Adipocyte (in vitro differentiated cells): ENCODE measurements around the gene FAM222B.
"Not testable (repeated sequence)": the region's sequence is repeated elsewhere in the genome, so short reads cannot be mapped to it uniquely, and the experiment has no call there.

Experiments
- DNase-seq: peaks from one replicate; pipeline ENCODE4 v3.0.0-alpha.2; 2015; ENCODE audit warnings: low read depth
- H3K27me3 ChIP-seq: replicated peaks from 2 replicates; pipeline ENCODE4 v1.7.0; 2013; ENCODE audit warnings: mild to moderate bottlenecking, low read length, moderate library complexity; ENCODE audit not compliant: control insufficient read depth, insufficient read depth
- H3K36me3 ChIP-seq: 2 replicates; pipeline ENCODE4 v1.7.0; 2013; ENCODE audit warnings: low read length, mild to moderate bottlenecking, moderate library complexity; ENCODE audit not compliant: control insufficient read depth, insufficient read depth, severe bottlenecking
- H3K4me1 ChIP-seq: 2 replicates; pipeline ENCODE4 v1.7.0; 2013; ENCODE audit warnings: mild to moderate bottlenecking, low read length, moderate library complexity; ENCODE audit not compliant: control insufficient read depth, insufficient read depth
- H3K4me3 ChIP-seq: 2 replicates; pipeline ENCODE4 v1.7.0; 2013; ENCODE audit warnings: mild to moderate bottlenecking, low read length, moderate library complexity
- H3K9ac ChIP-seq: 2 replicates; pipeline ENCODE4 v1.7.0; 2013; ENCODE audit warnings: mild to moderate bottlenecking, low read length, moderate library complexity
- H3K9me3 ChIP-seq: 2 replicates; pipeline ENCODE4 v1.7.0; 2013; ENCODE audit warnings: mild to moderate bottlenecking, low read length, moderate library complexity; ENCODE audit not compliant: control insufficient read depth

FAM222B gene

GRCh38 chr17:28728364-28729200, 114.0 kb downstream of the FAM222B start, which contains the start of gene NEK8:
NEK8 (plus strand) TSS chr17:28728788; CDS start chr17:28728814, 26 bp downstream.
- peaks cover 29% of the 10 kb centered on the region for H3K4me1 ChIP-seq
- peak within 1 kb of the TSS; percentile 90 for H3K4me3 ChIP-seq
- H3K36me3 ChIP-seq, result peaks cover 14% of the 10 kb centered on the region
- H3K9ac ChIP-seq, result peak within 1 kb of the TSS; percentile 88
- no peaks in the 10 kb centered on the region for H3K27me3 ChIP-seq
- peak; percentile 99 for DNase-seq
- no peaks in the 10 kb centered on the region for H3K9me3 ChIP-seq

- Histone ChIP-seq H3K4me1 (peaks cover 44% of the 10 kb centered on the region), H3K4me3 (peak overlapping the region; percentile 90), H3K9ac (peak overlapping the region; percentile 88), H3K36me3 (peaks cover 31% of the 10 kb centered on the region), H3K27me3 (no peaks in the 10 kb centered on the region), H3K9me3 (no peaks in the 10 kb centered on the region)
- DNase-seq, result peak; percentile 98
Observed at GRCh38 chr17:28726627-28727491, 115.7 kb downstream of the FAM222B start.

GRCh38 chr17:28726226-28726626, 116.4 kb downstream of the FAM222B start, which contains the start of gene TLCD1:
TLCD1 (minus strand) TSS chr17:28726233; CDS start chr17:28726097, 136 bp downstream.
- Histone ChIP-seq H3K4me1 (peaks cover 50% of the 10 kb centered on the region), H3K27me3 (no peaks in the 10 kb centered on the region), H3K9me3 (no peaks in the 10 kb centered on the region), H3K9ac (peak within 1 kb of the TSS; percentile 95), H3K36me3 (peaks cover 36% of the 10 kb centered on the region), H3K4me3 (peak within 1 kb of the TSS; percentile 90)
- DNase-seq, result peak; percentile 87

- Histone ChIP-seq H3K4me3 (peak overlapping the region; percentile 90), H3K9me3 (no peaks in the 10 kb centered on the region), H3K4me1 (peaks cover 53% of the 10 kb centered on the region), H3K27me3 (no peaks in the 10 kb centered on the region), H3K36me3 (peaks cover 38% of the 10 kb centered on the region), H3K9ac (peak overlapping the region; percentile 95)
- DNase-seq, result no peak
Observed at GRCh38 chr17:28725660-28726225, 116.8 kb downstream of the FAM222B start.

GRCh38 chr17:28725166-28725659, 117.4 kb downstream of the FAM222B start:
- peaks cover 53% of the 10 kb centered on the region for H3K4me1 ChIP-seq

GRCh38 chr17:28724500-28725165, 118.0 kb downstream of the FAM222B start:
- peaks cover 38% of the 10 kb centered on the region for H3K36me3 ChIP-seq
- no peaks in the 10 kb centered on the region for H3K27me3 ChIP-seq
- no peak for DNase-seq
- H3K9ac ChIP-seq, result peak overlapping the region; percentile 95
- peak overlapping the region; percentile 90 for H3K4me3 ChIP-seq
- peaks cover 53% of the 10 kb centered on the region for H3K4me1 ChIP-seq
- H3K9me3 ChIP-seq, result no peaks in the 10 kb centered on the region

More at GRCh38 chr17:28725166-28725659, 117.4 kb downstream of the FAM222B start:
- peak; percentile 36 for DNase-seq
- Histone ChIP-seq H3K27me3 (no peaks in the 10 kb centered on the region), H3K4me3 (peak overlapping the region; percentile 90), H3K9me3 (no peaks in the 10 kb centered on the region), H3K9ac (peak overlapping the region; percentile 95), H3K36me3 (peaks cover 38% of the 10 kb centered on the region)

- H3K4me3 ChIP-seq, H3K27me3 ChIP-seq, DNase-seq, H3K9me3 ChIP-seq: not testable (repeated sequence)
- Histone ChIP-seq H3K36me3 (peaks cover 38% of the 10 kb centered on the region), H3K9ac (peak overlapping the region; percentile 95), H3K4me1 (peaks cover 56% of the 10 kb centered on the region)
Observed at GRCh38 chr17:28723836-28724499, 118.6 kb downstream of the FAM222B start.

- H3K27me3 ChIP-seq, result no peaks in the 10 kb centered on the region
- no peaks in the 10 kb centered on the region for H3K9me3 ChIP-seq
- peaks cover 38% of the 10 kb centered on the region for H3K36me3 ChIP-seq
- peaks cover 62% of the 10 kb centered on the region for H3K4me1 ChIP-seq
- peak overlapping the region; percentile 91 for H3K9ac ChIP-seq
- H3K4me3 ChIP-seq, result peak overlapping the region; percentile 89
- no peak for DNase-seq
Observed at GRCh38 chr17:28723159-28723835, 119.3 kb downstream of the FAM222B start.

- H3K4me3 ChIP-seq, result peak overlapping the region; percentile 89
- no peak for DNase-seq
- peaks cover 59% of the 10 kb centered on the region for H3K4me1 ChIP-seq
- H3K27me3 ChIP-seq, result no peaks in the 10 kb centered on the region
- H3K9me3 ChIP-seq, result no peaks in the 10 kb centered on the region
- H3K9ac ChIP-seq, result peak overlapping the region; percentile 91
- peaks cover 38% of the 10 kb centered on the region for H3K36me3 ChIP-seq
Observed at GRCh38 chr17:28722417-28723158, 120.0 kb downstream of the FAM222B start.
